Stimulated activated CD4-positive, alpha-beta T cell treated with anti-CD3 and anti-CD28 coated beads, TNF-alpha, amount 100 ng/mL, for 48 hours (primary cell): ENCODE measurements around the gene TENT5A.
A peak's percentile ranks its signal among the peaks of the same experiment; 100 is the strongest.
"Not testable (repeated sequence)": the region's sequence is repeated elsewhere in the genome, so short reads cannot be mapped to it uniquely, and the experiment has no call there.

Experiments
- DNase-seq, 3 donors: peaks; one replicate each; pipeline ENCODE4 v3.0.0-alpha.2; 2020; ENCODE audit warnings: low read depth in 3 of 3

TENT5A gene

DNA sequence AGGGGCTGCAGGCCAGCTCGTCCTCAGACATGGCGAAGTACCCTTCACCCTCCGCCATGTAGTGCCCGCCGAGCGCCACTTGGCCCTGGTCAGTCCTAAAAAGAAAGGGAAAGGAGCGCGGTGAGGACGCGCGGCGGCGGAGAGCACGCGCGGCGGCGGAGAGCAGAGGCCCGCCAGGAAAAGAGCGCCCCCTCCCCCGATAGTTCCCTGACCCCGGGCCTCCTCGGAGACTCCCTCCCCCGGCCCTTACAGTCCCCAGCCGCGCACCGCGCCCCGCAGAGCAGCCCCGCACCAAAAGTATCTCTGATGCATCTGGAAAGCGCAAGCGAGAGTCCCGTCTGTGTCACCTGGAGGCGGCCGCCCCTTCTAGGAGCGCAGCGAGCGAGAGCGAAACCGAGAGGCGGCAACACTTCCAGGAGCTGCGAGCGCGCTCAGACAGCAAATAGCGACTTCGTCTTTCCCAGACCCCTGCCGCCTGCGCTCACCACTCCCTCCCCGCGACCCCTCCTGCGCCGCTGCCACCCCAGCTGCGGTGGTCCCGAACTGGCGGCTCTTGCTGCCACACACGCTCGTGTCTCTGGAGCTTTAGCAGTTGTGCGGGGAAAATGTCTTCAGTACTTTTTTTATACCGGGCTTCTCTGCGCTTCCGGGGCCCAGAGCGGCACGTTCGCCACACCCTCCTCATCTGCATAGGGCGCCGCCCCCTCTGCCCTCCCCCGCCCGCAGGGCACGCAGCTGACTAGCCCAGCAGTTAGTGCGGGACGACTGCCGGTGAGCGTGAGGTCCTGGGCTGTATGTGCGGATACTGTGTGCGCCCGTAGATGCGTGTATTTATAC lies at the start of gene TENT5A:
Gene TENT5A, minus strand, starts transcription at position 598 of the 837 bp plus-strand sequence. Its CDS starts 540 bp downstream, at position 58.
- peak; percentile 60 to 74 (median 66) for DNase-seq

DNA sequence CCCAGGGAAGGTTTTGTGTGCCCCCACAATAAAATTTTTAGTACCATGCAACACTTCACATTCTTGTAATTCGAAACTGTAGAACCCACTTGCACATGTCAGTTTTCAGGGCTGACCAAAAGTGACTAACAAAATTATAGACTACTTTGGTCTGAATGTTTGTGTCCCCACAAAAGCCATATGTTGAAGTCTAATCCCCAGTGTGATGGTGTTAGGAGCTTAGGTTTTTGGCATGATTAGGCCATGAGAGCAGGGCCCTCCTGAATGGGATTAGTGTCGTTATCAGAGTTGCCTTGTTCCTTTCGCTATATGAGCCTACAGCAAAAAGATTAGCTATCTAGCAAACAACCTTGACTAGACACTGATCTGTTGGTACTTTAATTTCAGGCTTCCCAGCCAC lies 49.0 kb upstream of the TENT5A start:
- DNase-seq: no peak

DNA sequence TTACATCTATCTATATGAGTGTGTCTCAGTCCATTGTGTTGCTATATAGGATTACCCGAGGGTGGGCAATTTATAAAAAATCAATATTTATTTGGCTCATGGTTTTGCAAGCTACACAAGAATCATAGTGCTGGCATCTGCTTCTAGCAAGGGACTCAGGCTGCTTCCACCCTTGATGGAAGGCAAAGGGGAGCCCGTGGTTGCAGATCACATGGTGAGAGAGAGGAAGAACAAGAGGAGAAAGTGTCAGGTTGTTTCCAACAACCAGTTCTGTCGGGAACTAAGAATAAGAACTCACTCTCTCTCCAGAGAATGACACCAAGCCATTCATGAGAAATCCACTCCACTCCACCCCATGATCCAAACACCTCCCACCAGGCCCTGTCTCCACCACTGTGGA lies 48.2 kb upstream of the TENT5A start:
- no peak for DNase-seq

DNA sequence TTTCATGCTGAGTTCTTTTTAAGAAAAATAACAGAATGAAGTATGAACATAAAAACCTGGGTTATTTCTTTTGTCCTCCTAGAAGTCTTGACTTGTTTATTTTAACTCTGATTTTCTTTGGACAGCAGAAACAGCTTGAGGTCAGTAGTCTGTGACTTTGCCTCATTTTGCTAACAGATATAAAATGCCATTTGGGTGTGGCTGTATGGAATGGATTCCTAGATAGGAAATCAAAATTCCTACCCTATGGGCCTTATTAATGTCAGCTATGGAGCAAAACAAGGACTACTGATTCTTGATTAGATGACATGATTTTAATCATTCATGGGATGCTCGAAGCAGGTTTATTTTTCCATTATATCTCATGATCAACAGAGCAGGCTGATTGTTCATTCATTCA lies 46.8 kb upstream of the TENT5A start:
- no peak for DNase-seq

DNA sequence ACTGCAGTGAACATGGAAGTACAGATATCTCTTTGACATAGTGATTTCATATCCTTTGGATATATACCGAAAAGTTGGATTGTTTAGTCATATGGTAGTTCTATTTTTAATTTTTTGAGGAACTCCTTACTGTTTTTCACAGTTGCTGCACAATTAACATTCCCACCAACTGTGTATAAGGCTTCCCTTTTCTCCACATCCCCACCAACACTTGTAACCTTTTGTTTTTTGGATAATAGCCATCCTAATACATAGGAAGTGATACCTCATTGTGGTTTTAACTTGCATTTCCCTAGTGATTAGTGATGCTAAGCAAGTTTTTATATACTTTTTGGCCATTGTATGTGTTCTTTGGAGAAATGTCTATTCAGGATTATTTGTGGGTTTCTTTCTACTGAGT lies 45.1 kb upstream of the TENT5A start:
- DNase-seq: no peak

DNA sequence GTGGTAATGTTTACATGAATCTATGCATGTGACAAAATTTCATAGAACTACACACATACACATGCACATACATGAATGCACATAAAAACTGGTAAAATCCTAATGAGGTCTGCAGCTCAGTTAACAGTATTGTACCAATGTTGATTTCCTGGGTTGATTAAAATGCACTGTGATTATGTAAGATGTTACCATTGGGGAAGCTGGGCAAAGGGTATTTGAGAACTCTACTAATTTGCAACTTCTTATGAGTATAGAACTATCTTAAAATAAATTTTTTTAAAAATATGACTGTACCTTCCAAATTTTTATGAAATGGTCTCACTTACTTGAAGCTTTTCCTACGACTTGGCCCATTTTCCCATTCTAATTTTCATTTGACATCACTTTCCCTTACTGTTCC lies 43.4 kb upstream of the TENT5A start:
- no peak for DNase-seq

DNA sequence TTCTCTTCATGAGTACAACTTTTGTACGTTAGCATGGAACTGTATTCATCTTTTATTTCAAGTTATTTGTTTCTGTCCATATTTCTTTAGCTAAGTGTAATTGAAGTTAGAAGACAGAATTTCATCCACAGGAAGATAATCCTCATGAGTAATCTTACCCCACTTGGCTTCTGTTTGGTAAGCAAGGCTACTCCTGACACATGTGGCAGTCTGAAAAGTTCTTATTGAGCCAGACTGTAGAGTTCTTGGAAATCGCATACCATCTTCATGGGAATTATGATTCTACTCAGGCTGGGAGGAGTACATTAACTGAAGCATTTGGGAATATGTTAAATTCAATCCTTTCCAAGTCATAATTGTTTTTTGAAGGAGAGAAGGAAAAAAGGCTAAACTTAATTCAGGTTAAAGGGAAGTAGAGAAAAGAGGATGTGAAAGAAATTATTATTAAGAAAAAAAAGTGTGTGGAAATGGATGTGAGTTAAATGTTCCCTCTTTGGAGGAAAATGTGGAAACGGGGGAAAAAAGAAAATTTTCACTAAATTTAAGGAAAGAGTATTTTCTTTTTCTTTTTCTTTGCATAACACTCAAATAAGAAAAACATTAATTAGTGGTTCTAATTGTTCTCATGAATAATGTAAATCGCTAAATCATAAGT lies 41.5 kb upstream of the TENT5A start:
- no peak for DNase-seq

DNA sequence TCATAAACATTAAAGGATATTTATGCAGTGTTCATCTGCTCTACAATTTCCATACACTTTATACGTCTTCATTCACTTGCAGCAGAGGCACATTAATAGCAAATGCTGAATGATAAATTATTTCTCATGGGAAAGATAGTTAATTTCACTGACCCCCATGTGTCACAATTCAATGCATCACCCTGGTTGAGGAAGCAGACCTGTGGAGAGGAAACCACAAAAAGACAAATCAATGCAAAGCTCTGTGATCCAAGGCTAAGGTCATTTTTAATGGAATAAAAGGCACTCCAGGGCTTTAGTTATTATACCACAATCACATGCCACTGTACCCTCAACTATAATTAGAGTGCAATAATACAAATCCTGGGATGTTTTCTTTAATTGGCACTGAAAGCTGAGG lies 40.3 kb upstream of the TENT5A start:
- DNase-seq: no peak

DNA sequence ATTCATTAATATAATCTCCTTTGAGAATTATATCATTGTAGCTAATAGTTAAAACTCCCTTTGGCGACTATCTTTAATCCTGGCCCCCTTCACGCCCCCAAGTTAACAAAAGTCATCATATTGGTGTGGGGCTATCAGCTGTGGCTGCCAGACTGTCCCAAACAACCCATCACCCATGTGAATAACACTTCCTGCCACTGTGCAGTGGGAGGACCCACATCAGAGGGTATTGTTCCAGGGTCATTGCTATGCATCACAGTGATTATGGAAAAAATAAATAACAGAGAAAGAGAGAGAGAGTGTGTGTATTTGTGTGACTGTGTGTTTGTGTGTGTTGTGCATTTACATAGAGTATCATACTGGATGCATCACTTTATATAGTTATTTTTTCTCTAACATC lies 39.3 kb upstream of the TENT5A start:
- no peak for DNase-seq

DNA sequence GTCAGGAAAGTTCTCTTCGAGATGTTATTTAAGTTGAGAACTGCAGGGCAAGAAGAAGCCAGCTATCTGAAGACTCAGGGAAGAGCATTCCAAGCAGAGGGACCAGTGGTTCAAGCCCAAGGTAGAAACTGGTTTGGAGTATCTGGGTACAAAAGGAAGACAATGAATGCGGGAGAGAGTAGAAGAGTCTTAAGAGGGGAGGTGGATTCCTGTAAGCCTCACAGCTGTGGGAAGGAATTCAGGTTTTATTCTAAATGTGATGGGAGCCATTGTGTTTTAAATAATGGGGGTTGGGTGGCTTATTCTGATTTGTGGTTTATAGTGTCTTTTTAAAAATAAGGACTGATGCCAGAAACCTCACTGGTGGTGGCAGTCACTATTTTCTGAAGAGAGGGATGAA lies 37.6 kb upstream of the TENT5A start:
- no peak for DNase-seq

DNA sequence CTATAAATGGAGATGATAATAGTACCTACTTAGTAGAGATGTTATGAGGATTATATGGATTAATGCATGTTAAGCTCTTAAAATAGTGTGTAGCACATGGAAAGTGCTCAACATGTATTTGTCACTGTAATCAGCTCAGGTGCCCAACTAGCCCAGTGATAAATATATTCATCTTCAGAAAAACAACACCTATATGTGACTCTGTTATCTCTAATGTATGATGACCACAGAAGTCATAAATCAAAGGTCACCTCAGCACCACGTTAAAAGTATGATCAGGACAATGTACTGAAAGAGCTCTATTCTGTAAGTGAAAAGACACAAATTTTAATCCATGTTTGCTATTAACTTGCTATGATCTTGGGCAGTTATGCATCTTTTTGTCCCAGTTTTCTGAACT lies 36.8 kb upstream of the TENT5A start:
- DNase-seq: no peak

DNA sequence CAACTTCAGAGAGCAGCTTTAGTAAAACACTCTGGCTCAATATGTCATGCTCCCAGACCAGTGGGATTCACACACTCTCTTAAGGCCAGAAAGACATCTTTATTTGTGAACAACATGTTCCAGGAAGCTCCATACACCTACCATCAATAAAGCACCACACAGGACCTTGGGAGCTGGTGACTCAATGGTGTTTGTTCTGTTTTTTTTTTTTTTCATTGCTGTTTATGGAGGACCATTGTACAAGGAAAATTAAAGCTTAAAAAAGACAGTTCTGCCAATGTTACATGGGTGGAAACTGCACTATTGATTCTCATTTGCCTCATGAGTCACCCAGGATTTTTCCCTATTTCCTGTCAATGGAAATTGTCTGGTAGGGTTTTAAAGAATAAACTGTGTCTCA lies 36.3 kb upstream of the TENT5A start:
- no peak for DNase-seq

DNA sequence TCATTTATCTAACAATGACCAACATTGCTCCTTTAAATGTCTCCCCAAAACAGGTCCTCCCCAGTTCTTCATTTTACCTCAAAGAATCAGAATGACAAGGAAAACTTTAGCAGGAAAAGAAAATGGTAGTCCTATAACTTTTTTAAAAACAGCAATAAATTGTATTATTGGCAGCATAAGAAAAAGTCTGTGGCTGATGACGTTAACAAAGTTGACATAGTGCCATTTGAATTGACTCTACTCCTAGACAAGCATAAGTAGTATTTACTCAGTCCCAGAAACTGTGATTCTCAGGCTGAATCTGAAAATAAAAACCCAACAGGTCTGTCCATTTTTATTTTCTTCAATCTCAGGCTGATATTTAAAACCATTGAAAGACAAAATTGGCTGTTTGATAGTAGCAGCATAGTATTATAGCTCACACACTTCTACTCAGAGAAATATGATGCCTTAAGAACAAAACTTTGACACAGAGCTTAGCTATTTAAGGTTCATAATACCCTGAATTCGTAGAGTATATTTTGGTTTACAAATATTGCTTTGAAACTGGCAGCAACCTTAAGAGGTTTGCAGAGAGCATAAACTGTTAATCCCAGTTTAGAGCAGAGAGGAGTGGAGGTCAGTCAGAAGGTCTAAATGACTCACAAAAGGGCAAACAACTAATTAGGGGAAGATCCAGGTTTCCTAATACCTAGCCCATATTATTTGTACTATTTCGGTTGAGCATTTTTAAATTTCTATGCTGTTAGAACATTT lies 35.0 kb upstream of the TENT5A start:
- DNase-seq: no peak

DNA sequence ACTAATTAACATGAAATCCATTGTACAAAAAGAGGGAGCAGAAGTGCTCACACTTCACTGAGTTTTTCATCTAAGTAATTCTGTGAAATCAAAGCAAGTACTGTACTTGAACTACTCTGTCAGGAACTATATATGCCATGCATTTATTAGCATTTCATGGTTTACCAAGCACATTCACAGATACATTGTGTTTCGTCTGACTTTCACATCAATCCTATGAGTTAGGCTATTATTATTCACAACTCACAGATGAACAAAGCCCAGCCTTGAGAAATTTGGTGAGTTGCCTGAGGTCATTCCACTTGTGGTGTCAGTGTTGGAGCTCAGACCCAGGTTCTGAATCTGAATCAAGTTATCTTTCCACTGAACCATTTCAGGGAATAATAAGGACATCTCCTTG lies 33.7 kb upstream of the TENT5A start:
- no peak for DNase-seq

DNA sequence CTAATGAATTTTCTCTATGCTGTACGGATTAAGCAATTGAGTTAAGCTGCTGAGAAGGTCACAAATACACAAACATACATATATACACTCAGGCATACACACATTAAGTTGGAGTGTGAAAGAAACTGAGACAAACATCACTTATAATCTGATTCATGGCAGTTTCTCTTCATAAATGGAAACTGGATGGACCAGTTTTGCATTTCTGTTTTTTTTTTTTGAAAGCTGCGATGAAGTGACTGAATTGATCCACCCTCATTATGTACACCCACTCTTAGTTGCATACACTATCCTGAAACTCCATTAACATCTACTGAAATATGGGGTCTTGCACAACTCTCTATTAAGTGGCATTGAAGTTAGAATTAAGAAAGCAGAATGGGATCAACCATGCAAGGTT lies 32.9 kb upstream of the TENT5A start:
- DNase-seq: no peak

DNA sequence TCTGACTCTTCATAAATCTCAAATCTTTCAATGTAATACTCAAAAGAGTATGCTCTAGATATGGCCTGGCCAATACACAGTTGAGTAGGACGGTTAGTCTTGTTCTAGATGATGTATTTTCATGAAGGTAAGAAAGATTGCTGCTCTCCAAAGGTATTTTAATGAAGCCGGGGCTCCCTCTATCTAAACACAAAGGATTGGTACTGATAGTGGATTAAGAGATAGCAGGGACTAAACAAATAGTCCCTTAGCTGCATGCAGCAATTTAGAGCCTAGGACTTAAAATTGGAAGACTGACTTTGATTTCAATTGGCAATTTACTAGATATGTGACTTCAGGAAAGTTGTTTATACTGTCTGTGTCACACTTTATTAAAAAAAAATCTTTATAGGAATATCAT lies 31.4 kb upstream of the TENT5A start:
- DNase-seq: no peak

DNA sequence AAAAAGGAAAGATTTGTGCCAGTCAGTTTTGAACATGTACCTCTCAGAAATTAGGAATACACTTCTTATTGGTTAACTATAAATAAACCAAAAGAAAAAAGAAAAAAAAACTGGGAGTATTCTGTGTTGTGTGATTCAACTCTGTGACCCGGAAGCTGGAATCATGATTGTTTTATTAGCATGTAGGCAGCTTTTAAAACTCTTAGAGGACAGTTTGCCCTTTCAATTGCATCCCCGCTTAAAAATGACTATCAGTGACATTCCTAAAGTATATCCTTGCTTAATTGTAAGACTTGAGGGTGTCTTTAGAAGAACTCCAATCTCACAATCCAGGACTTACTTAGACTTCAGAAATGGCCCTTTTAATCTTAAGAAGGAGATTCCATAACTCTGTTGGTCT lies 29.1 kb upstream of the TENT5A start:
- DNase-seq: no peak

DNA sequence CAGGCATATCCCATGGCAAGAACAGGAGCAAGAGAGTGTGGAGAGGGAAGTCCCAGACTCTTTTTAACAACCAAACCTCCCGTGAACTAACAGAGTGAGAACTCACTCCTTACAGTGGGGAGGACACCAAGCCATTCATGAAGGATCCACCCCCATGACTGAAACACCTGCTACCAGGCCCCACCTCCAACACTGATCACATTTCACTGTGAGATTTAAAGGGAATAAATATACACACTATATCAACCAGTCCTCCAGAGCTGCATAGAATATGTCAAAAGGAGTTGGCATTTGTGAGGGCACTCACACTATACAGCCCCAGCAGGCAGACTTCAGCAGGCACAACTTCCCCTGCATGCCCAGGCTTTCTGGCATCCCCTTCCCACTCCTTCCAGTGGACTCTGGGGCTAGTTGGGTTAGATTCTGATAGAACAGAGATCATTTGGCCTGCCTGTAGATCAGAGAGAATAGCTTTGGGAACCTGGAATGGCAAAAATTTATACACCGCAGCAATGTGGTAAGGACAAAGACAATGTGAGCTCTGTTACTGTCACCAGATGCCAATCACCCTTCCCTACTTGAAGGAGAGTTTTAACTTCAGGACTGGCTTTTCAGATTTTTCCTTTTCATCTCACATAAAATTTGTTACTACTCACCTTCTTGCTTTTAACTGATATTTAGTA lies 25.2 kb upstream of the TENT5A start:
- no peak for DNase-seq

DNA sequence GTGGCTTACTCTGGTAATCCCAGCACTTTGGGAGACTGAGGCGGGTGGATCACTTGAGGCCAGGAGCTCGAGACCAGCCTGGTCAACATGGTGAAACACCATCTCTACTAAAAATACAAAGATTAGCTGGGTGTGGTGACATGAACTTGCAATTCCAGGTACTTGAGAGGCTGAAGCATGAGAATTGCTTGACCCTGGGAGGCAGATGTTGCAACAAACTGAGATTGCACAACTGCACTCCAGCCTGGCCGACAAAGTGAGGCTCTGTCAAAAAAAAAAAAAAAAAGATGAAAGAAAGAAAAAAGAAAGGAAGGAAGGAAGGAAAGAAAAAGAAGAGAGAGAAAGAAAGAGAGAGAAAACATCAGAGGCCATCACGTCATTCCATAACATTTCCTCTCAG lies 23.7 kb upstream of the TENT5A start:
- not testable (repeated sequence) for DNase-seq

DNA sequence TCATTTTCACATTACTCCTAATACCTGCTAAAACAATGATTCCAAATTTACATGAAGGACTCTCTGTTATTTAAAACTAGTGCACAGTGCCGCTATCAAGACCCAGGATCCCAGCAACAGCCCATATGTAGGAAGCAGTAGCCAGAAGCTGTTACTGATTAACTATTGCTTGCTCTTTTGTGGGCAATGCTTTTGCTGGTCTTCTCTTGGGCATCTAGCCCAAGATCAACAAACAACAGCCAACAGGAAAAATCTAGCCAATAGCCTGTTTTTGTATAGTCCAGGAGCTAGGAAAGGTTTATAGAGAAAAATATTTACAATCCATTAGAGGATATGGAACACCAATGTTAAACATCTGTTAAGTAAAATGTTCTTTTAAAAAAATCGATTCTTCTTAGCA lies 22.1 kb upstream of the TENT5A start:
- DNase-seq: no peak

DNA sequence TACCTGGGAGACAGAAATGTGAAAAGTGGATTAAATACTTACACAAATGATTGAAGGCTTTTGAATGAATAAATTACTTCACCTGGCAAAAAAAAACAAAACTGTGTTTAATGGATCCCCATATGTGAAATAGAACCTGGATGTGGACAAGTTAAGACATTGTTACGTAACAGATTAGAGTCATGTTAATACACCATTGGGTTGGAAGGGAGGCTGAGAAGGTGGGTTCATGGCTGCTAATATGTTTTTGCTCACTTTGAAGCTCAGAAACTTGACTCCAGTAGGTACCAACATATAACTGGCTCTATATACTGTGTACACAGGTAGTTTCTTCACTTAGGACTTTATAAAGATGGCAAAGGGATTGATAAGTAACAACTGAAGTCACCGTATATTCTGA lies 21.4 kb upstream of the TENT5A start:
- no peak for DNase-seq

DNA sequence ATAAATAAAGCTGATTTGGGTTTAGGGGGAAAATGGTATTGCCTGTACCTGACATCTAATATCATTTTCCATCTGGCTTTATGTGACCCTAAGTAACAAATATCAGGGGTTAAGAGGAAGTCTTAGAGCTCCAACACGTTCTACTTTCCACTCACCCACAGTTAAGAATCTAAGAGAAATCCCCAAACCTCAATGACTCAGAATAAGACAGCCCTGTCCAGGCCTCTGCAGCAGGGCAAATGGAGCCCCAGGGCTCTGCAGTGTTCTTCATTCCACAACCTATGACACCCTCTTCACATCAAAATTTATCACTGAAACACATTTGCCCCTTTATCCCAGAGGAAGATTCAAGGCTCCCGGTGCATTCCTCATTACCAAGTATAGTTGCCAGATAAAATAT lies 20.3 kb upstream of the TENT5A start:
- DNase-seq: no peak
